ENCODE results near the gene ERMP1.

Gene ERMP1

GRCh38 chr9:5871785-5872184, 38.9 kb upstream of the ERMP1 start:
- Histone ChIP-seq H3K4me1 (ENCODE audit: control insufficient read depth, insufficient read depth, low read length) (no peaks in the 10 kb centered on the region), H3K9me3 (ENCODE audit: control insufficient read depth, low read length) (no peaks in the 10 kb centered on the region), H3K36me3 (ENCODE audit: control insufficient read depth, insufficient read depth, low read length) (no peaks in the 10 kb centered on the region), H3K4me3 (ENCODE audit: insufficient read depth, low read depth, low read length) (no peak overlapping the region), H3K27me3 (ENCODE audit: control insufficient read depth, insufficient read depth, low read length, poor library complexity, severe bottlenecking) (no peaks in the 10 kb centered on the region), H3K27ac (ENCODE audit: insufficient read depth, low read depth, low read length, poor library complexity, severe bottlenecking) (no peak overlapping the region)
- WGBS, 2 experiments = 84 to 92% methylated on average over 2 of the region's 2 CpGs

- Histone ChIP-seq H3K4me1 (ENCODE audit: control insufficient read depth, insufficient read depth, low read length) (no peaks in the 10 kb centered on the region), H3K9me3 (ENCODE audit: control insufficient read depth, low read length) (no peaks in the 10 kb centered on the region), H3K36me3 (ENCODE audit: control insufficient read depth, insufficient read depth, low read length) (no peaks in the 10 kb centered on the region), H3K27me3 (ENCODE audit: control insufficient read depth, insufficient read depth, low read length, poor library complexity, severe bottlenecking) (no peaks in the 10 kb centered on the region), H3K27ac (ENCODE audit: insufficient read depth, low read depth, low read length, poor library complexity, severe bottlenecking) (no peak overlapping the region), H3K4me3 (ENCODE audit: insufficient read depth, low read depth, low read length) (no peak overlapping the region)
- 85 to 99% methylated on average over 2 of the region's 3 CpGs for WGBS, 2 experiments
Observed at GRCh38 chr9:5870691-5871090, 37.8 kb upstream of the ERMP1 start.

GRCh38 chr9:5870020-5870339, 37.1 kb upstream of the ERMP1 start:
- Histone ChIP-seq H3K27me3 (ENCODE audit: control insufficient read depth, insufficient read depth, low read length, poor library complexity, severe bottlenecking) (no peaks in the 10 kb centered on the region), H3K9me3 (ENCODE audit: control insufficient read depth, low read length) (no peaks in the 10 kb centered on the region), H3K36me3 (ENCODE audit: control insufficient read depth, insufficient read depth, low read length) (no peaks in the 10 kb centered on the region), H3K4me1 (ENCODE audit: control insufficient read depth, insufficient read depth, low read length) (no peaks in the 10 kb centered on the region), H3K27ac (ENCODE audit: insufficient read depth, low read depth, low read length, poor library complexity, severe bottlenecking) (no peak overlapping the region), H3K4me3 (ENCODE audit: insufficient read depth, low read depth, low read length) (no peak overlapping the region)
- 87 to 91% methylated on average over 2 of the region's 2 CpGs for WGBS, 2 experiments

- H3K9me3 ChIP-seq (ENCODE audit: control insufficient read depth, low read length) = no peaks in the 10 kb centered on the region
- H3K27ac ChIP-seq (ENCODE audit: insufficient read depth, low read depth, low read length, poor library complexity, severe bottlenecking) = no peak overlapping the region
- no peaks in the 10 kb centered on the region for H3K27me3 ChIP-seq (ENCODE audit: control insufficient read depth, insufficient read depth, low read length, poor library complexity, severe bottlenecking)
- 79 to 82% methylated on average over 3 of the region's 3 CpGs for WGBS, 2 experiments
- peaks cover 1% of the 10 kb centered on the region for H3K4me1 ChIP-seq (ENCODE audit: control insufficient read depth, insufficient read depth, low read length)
- no peak overlapping the region for H3K4me3 ChIP-seq (ENCODE audit: insufficient read depth, low read depth, low read length)
- no peaks in the 10 kb centered on the region for H3K36me3 ChIP-seq (ENCODE audit: control insufficient read depth, insufficient read depth, low read length)
Observed at GRCh38 chr9:5869315-5870019, 36.5 kb upstream of the ERMP1 start.

GRCh38 chr9:5868235-5868634, 35.3 kb upstream of the ERMP1 start:
- no peak overlapping the region for H3K4me3 ChIP-seq (ENCODE audit: insufficient read depth, low read depth, low read length)
- 81 to 86% methylated on average over 9 of the region's 9 CpGs for WGBS, 2 experiments
- H3K27ac ChIP-seq (ENCODE audit: insufficient read depth, low read depth, low read length, poor library complexity, severe bottlenecking) = no peak overlapping the region
- H3K4me1 ChIP-seq (ENCODE audit: control insufficient read depth, insufficient read depth, low read length) = peaks cover 4% of the 10 kb centered on the region
- H3K9me3 ChIP-seq (ENCODE audit: control insufficient read depth, low read length) = no peaks in the 10 kb centered on the region
- H3K27me3 ChIP-seq (ENCODE audit: control insufficient read depth, insufficient read depth, low read length, poor library complexity, severe bottlenecking) = no peaks in the 10 kb centered on the region
- no peaks in the 10 kb centered on the region for H3K36me3 ChIP-seq (ENCODE audit: control insufficient read depth, insufficient read depth, low read length)

GRCh38 chr9:5866685-5867084, 33.8 kb upstream of the ERMP1 start:
- Histone ChIP-seq H3K27me3 (ENCODE audit: control insufficient read depth, insufficient read depth, low read length, poor library complexity, severe bottlenecking) (no peaks in the 10 kb centered on the region), H3K9me3 (ENCODE audit: control insufficient read depth, low read length) (no peaks in the 10 kb centered on the region), H3K4me1 (ENCODE audit: control insufficient read depth, insufficient read depth, low read length) (peaks cover 4% of the 10 kb centered on the region), H3K4me3 (ENCODE audit: insufficient read depth, low read depth, low read length) (no peak overlapping the region), H3K27ac (ENCODE audit: insufficient read depth, low read depth, low read length, poor library complexity, severe bottlenecking) (no peak overlapping the region), H3K36me3 (ENCODE audit: control insufficient read depth, insufficient read depth, low read length) (no peaks in the 10 kb centered on the region)
- WGBS, 2 experiments = 88 to 97% methylated on average over 3 of the region's 3 CpGs

GRCh38 chr9:5866272-5866671, 33.4 kb upstream of the ERMP1 start:
- H3K36me3 ChIP-seq (ENCODE audit: control insufficient read depth, insufficient read depth, low read length) = no peaks in the 10 kb centered on the region
- 60 to 90% methylated on average over 1 of the region's 2 CpGs for WGBS, 2 experiments
- no peaks in the 10 kb centered on the region for H3K27me3 ChIP-seq (ENCODE audit: control insufficient read depth, insufficient read depth, low read length, poor library complexity, severe bottlenecking)
- peaks cover 4% of the 10 kb centered on the region for H3K4me1 ChIP-seq (ENCODE audit: control insufficient read depth, insufficient read depth, low read length)
- H3K27ac ChIP-seq (ENCODE audit: insufficient read depth, low read depth, low read length, poor library complexity, severe bottlenecking) = no peak overlapping the region
- H3K9me3 ChIP-seq (ENCODE audit: control insufficient read depth, low read length) = no peaks in the 10 kb centered on the region
- no peak overlapping the region for H3K4me3 ChIP-seq (ENCODE audit: insufficient read depth, low read depth, low read length)

- Histone ChIP-seq H3K4me3 (ENCODE audit: insufficient read depth, low read depth, low read length) (no peak overlapping the region), H3K4me1 (ENCODE audit: control insufficient read depth, insufficient read depth, low read length) (peaks cover 4% of the 10 kb centered on the region), H3K9me3 (ENCODE audit: control insufficient read depth, low read length) (no peaks in the 10 kb centered on the region), H3K27me3 (ENCODE audit: control insufficient read depth, insufficient read depth, low read length, poor library complexity, severe bottlenecking) (no peaks in the 10 kb centered on the region), H3K36me3 (ENCODE audit: control insufficient read depth, insufficient read depth, low read length) (no peaks in the 10 kb centered on the region), H3K27ac (ENCODE audit: insufficient read depth, low read depth, low read length, poor library complexity, severe bottlenecking) (no peak overlapping the region)
- WGBS, 2 experiments = 55 to 59% methylated on average over 3 to 4 of the region's 4 CpGs
Observed at GRCh38 chr9:5864446-5864845, 31.5 kb upstream of the ERMP1 start.

- Histone ChIP-seq H3K4me1 (ENCODE audit: control insufficient read depth, insufficient read depth, low read length) (peaks cover 4% of the 10 kb centered on the region), H3K27ac (ENCODE audit: insufficient read depth, low read depth, low read length, poor library complexity, severe bottlenecking) (no peak overlapping the region), H3K27me3 (ENCODE audit: control insufficient read depth, insufficient read depth, low read length, poor library complexity, severe bottlenecking) (no peaks in the 10 kb centered on the region), H3K9me3 (ENCODE audit: control insufficient read depth, low read length) (no peaks in the 10 kb centered on the region), H3K4me3 (ENCODE audit: insufficient read depth, low read depth, low read length) (no peak overlapping the region), H3K36me3 (ENCODE audit: control insufficient read depth, insufficient read depth, low read length) (no peaks in the 10 kb centered on the region)
- 90 to 95% methylated on average over 2 of the region's 2 CpGs for WGBS, 2 experiments
Observed at GRCh38 chr9:5863092-5863746, 30.3 kb upstream of the ERMP1 start.

GRCh38 chr9:5858833-5859232, 25.9 kb upstream of the ERMP1 start:
- Histone ChIP-seq H3K9me3 (ENCODE audit: control insufficient read depth, low read length) (no peaks in the 10 kb centered on the region), H3K27me3 (ENCODE audit: control insufficient read depth, insufficient read depth, low read length, poor library complexity, severe bottlenecking) (no peaks in the 10 kb centered on the region), H3K36me3 (ENCODE audit: control insufficient read depth, insufficient read depth, low read length) (no peaks in the 10 kb centered on the region), H3K27ac (ENCODE audit: insufficient read depth, low read depth, low read length, poor library complexity, severe bottlenecking) (no peak overlapping the region), H3K4me1 (ENCODE audit: control insufficient read depth, insufficient read depth, low read length) (no peaks in the 10 kb centered on the region), H3K4me3 (ENCODE audit: insufficient read depth, low read depth, low read length) (no peak overlapping the region)
- WGBS, 2 experiments = 54 to 63% methylated on average over 3 of the region's 3 CpGs
